Measurements from ENCODE around the gene ATP10B.

ATP10B gene

DNA sequence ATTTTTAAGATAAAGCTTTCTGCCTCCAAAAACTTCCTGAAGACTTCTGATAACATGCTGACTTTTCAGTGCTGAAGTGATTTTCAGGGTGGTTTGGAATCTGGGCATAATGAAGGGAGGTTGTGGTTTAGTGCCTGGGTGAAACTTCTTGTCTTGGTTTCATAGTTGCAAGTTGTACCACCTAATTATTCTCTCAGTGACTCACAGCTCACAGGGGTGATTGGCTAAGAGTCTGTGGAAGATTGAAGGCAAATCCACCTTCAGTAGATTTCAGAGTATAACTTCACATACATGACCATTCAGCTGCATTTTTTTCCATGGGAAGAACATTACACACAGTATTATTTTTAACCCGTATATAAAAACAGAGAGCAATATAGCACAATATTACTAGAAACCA is 230.5 kb downstream of the ATP10B start:
- ChIA-PET CTCF (interaction anchor here (0.6 kb wide), 1 partner anchor 12 kb away, joined by 3 read pairs; no protein-coding TSS in a partner anchor), POLR2A (no interaction called here)
- no peak for TF ChIP-seq ZNF777 (tag by site-specific recombination; IDR thresholded peaks at IDR 0.05; ENCODE audit: borderline replicate concordance)
- TF ChIP-seq ZNF214 (tag by site-specific recombination; IDR thresholded peaks at IDR 0.05; ENCODE audit: borderline replicate concordance) = no peak
- no peak for TF ChIP-seq PATZ1 (tag by site-specific recombination; IDR thresholded peaks at IDR 0.05)
- TF ChIP-seq ZNF670 (tag by site-specific recombination; IDR thresholded peaks at IDR 0.05; ENCODE audit: low read depth) = no peak
- no peak for TF ChIP-seq ZNF768 (tag by site-specific recombination; IDR thresholded peaks at IDR 0.05)
- no peak for TF ChIP-seq SP2 (tag by site-specific recombination; IDR thresholded peaks at IDR 0.05)
- no peak for TF ChIP-seq PRDM6 (tag by site-specific recombination; IDR thresholded peaks at IDR 0.05)
- TF ChIP-seq ZNF121 (tag by site-specific recombination; IDR thresholded peaks at IDR 0.05) = no peak
- TF ChIP-seq ZNF792 (tag by site-specific recombination; IDR thresholded peaks at IDR 0.05) = no peak
- TF ChIP-seq RBAK (tag by site-specific recombination; IDR thresholded peaks at IDR 0.05) = no peak
- no peak for TF ChIP-seq ZBTB11 (tag by site-specific recombination; conservative IDR thresholded peaks at IDR 0.05; ENCODE audit: low read depth)
- no peak for TF ChIP-seq WT1 (tag by site-specific recombination; IDR thresholded peaks at IDR 0.05)
- no peak for TF ChIP-seq KLF9 (tag by site-specific recombination; IDR thresholded peaks at IDR 0.05; ENCODE audit: low read depth)
- no peak for TF ChIP-seq ZNF324 (tag by site-specific recombination; IDR thresholded peaks at IDR 0.05)
- Histone ChIP-seq H3K9me3 (ENCODE audit: control insufficient read depth, insufficient read depth, low read depth, low read length) (no peaks in the 10 kb centered on the region), H3K4me1 (ENCODE audit: control insufficient read depth, insufficient read depth, low read length) (no peaks in the 10 kb centered on the region), H3K27ac (ENCODE audit: extremely low read depth, low read depth, low read length) (no peak overlapping the region), H3K4me3 (ENCODE audit: low read depth, low read length) (no peak overlapping the region), H3K36me3 (ENCODE audit: control insufficient read depth in 2 of 2, insufficient read depth in 1 of 2, low read length in 2 of 2) (no peaks in the 10 kb centered on the region)

- POLR2A ChIA-PET = no interaction called here
- Histone ChIP-seq H3K4me3 (ENCODE audit: low read depth, low read length) (no peak overlapping the region), H3K27ac (ENCODE audit: extremely low read depth, low read depth, low read length) (no peak overlapping the region), H3K36me3 (ENCODE audit: control insufficient read depth in 2 of 2, insufficient read depth in 1 of 2, low read length in 2 of 2) (no peaks in the 10 kb centered on the region), H3K9me3 (ENCODE audit: control insufficient read depth, insufficient read depth, low read depth, low read length) (no peaks in the 10 kb centered on the region), H3K4me1 (ENCODE audit: control insufficient read depth, insufficient read depth, low read length) (no peaks in the 10 kb centered on the region)
- CTCF ChIA-PET = no interaction called here
- TF ChIP-seq AEBP2 (tag by site-specific recombination; IDR thresholded peaks at IDR 0.05; ENCODE audit: borderline replicate concordance) (no peak), SP3 (tag by site-specific recombination; IDR thresholded peaks at IDR 0.05) (no peak), SCRT1 (tag by site-specific recombination; IDR thresholded peaks at IDR 0.05; ENCODE audit: borderline replicate concordance) (no peak), ZNF214 (tag by site-specific recombination; IDR thresholded peaks at IDR 0.05; ENCODE audit: borderline replicate concordance) (no peak), KLF1 (tag by site-specific recombination; IDR thresholded peaks at IDR 0.05) (no peak), GFI1B (tag by site-specific recombination; IDR thresholded peaks at IDR 0.05) (no peak), ZNF174 (tag by site-specific recombination; IDR thresholded peaks at IDR 0.05) (no peak), ZNF596 (tag by site-specific recombination; IDR thresholded peaks at IDR 0.05) (no peak), ZNF660 (tag by site-specific recombination; IDR thresholded peaks at IDR 0.05) (no peak), ZNF677 (tag by site-specific recombination; IDR thresholded peaks at IDR 0.05) (no peak)
- TF ChIP-seq, protein P1, sequence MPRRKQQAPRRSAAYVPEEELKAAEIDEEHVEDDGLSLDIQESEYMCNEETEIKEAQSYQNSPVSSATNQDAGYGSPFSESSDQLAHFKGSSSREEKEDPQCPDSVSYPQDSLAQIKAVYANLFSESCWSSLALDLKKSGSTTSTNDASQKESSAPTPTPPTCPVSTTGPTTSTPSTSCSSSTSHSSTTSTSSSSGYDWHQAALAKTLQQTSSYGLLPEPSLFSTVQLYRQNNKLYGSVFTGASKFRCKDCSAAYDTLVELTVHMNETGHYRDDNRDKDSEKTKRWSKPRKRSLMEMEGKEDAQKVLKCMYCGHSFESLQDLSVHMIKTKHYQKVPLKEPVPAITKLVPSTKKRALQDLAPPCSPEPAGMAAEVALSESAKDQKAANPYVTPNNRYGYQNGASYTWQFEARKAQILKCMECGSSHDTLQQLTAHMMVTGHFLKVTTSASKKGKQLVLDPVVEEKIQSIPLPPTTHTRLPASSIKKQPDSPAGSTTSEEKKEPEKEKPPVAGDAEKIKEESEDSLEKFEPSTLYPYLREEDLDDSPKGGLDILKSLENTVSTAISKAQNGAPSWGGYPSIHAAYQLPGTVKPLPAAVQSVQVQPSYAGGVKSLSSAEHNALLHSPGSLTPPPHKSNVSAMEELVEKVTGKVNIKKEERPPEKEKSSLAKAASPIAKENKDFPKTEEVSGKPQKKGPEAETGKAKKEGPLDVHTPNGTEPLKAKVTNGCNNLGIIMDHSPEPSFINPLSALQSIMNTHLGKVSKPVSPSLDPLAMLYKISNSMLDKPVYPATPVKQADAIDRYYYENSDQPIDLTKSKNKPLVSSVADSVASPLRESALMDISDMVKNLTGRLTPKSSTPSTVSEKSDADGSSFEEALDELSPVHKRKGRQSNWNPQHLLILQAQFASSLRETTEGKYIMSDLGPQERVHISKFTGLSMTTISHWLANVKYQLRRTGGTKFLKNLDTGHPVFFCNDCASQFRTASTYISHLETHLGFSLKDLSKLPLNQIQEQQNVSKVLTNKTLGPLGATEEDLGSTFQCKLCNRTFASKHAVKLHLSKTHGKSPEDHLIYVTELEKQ (tag by site-specific recombination; IDR thresholded peaks at IDR 0.05; ENCODE audit: borderline replicate concordance) = no peak
These were observed 231.6 kb downstream of the ATP10B start for GRCh38 chr5:160620401-160620800.

Data from HEK293 (cell line).